GM23248 (cell line): ENCODE measurements around the gene HES2.

Experiments
- EZH2 ChIP-seq: fragments of 200-600 bp; sonication (generic); IDR thresholded peaks from 2 replicates; pipeline ENCODE4 v1.6.1; 2018; ENCODE audit warnings: antibody characterized with exemption, mild to moderate bottlenecking; ENCODE audit not compliant: insufficient read depth, poor library complexity, severe bottlenecking
- EZH2phosphoT487 ChIP-seq: fragments of 200-600 bp; sonication (generic); IDR thresholded peaks from 2 replicates; pipeline ENCODE4 v1.6.1; 2018; ENCODE audit warnings: antibody characterized with exemption, moderate library complexity, mild to moderate bottlenecking, low read depth; ENCODE audit not compliant: insufficient read depth

DNA sequence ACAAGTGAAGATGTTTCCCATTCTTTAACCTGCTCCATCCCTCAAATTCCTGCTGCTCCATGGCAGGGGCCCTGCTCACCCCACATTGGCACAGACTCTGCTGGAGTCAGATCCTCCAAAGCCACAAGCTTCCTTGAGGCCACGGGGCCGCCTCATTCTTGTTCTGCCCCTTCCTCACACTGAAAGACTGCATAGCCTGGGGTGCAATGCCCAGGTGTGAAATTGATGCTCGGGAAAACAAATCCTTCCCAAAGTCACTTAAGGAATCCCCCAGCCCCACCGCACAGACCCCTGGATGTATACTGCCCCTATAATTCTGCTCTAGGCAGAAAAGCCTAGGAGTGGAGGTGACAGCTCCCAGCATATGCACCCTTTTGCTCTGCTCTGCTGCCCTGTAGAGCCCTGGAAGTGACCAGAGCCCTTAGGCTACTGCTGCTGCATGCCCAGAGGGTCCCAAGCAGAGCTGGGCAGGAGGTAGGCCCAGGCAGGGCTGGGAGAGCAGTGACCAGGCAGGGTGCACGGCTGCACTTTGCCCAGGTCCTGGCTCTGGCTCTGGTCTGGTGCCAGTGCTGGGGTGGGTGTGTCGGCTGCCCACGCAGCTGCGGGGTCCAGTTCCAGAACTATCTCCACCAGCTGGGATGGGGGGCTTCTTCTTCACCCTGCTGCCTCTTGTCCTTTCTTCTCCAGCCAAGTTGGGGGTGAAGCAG, 1.6 kb downstream of the HES2 start:
- TF ChIP-seq EZH2 (no peak), EZH2phosphoT487 (no peak)
